HEK293 (cell line): Measurements from ENCODE around the gene CMPK1.

Experiments used
- HOXD13 ChIP-seq: sonication (generic); formaldehyde crosslinking; IDR thresholded peaks from 2 replicates; pipeline ENCODE4 v1.8.0; 2022; ENCODE audit warnings: missing genetic modification reagents, borderline replicate concordance
- REPIN1 ChIP-seq: fragments of 450-650 bp; formaldehyde crosslinking; IDR thresholded peaks from 2 replicates; pipeline ENCODE4 v1.5.1; 2017; ENCODE audit warnings: missing biosample characterization, missing genetic modification characterization, low read depth
- ZBTB7A ChIP-seq: fragments of 450-650 bp; formaldehyde crosslinking; IDR thresholded peaks from 2 replicates; pipeline ENCODE4 v1.5.1; 2016; ENCODE audit warnings: low read depth, missing biosample characterization, missing genetic modification characterization
- ZNF10 ChIP-seq: fragments of 450-650 bp; formaldehyde crosslinking; IDR thresholded peaks from 2 replicates; pipeline ENCODE4 v1.5.1; 2017; ENCODE audit warnings: missing biosample characterization, missing genetic modification characterization
- ZNF302 ChIP-seq: fragments of 450-650 bp; formaldehyde crosslinking; IDR thresholded peaks from 2 replicates; pipeline ENCODE4 v1.5.1; 2016; ENCODE audit warnings: missing biosample characterization, missing genetic modification characterization, low read depth
- ZNF785 ChIP-seq: fragments of 450-650 bp; formaldehyde crosslinking; IDR thresholded peaks from 2 replicates; pipeline ENCODE4 v1.5.1; 2016; ENCODE audit warnings: missing biosample characterization, missing genetic modification characterization
- TF ChIP-seq, protein P1 (sequence below): fragments of 450-650 bp; formaldehyde crosslinking; IDR thresholded peaks from 2 replicates; pipeline ENCODE4 v1.5.1; 2016; ENCODE audit warnings: missing biosample characterization, missing genetic modification characterization
- TF ChIP-seq, protein P2 (sequence below): fragments of 450-650 bp; formaldehyde crosslinking; IDR thresholded peaks from 2 replicates; pipeline ENCODE4 v1.5.1; 2016; ENCODE audit warnings: missing biosample characterization, missing genetic modification characterization

DNA sequence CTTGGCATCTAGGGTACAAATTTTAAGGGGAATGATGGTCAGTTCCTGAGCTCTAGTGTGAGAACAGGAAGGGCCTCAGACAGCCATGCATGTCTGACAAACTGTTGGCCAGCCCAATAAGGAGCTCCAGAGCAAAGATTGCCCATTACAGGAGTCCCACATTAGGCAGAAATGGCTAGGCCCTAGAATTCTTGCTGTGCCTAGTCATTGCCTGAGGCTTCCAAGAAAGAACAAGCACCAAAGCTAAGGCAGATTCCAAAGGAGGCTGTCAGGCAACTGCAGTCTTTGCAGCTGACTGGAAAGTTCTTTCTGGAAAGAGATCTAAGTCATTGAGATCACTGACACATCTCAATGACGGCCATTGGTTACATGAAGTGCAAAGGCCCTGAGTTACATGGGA is 15.7 kb upstream of the CMPK1 start:
- TF ChIP-seq REPIN1 (tag by site-specific recombination) (no peak), ZBTB7A (tag by site-specific recombination) (no peak), ZNF302 (tag by site-specific recombination) (no peak), HOXD13 (CRISPR knock-in tag) (no peak), ZNF785 (tag by site-specific recombination) (no peak), ZNF10 (tag by site-specific recombination) (no peak)
- TF ChIP-seq, protein P1, sequence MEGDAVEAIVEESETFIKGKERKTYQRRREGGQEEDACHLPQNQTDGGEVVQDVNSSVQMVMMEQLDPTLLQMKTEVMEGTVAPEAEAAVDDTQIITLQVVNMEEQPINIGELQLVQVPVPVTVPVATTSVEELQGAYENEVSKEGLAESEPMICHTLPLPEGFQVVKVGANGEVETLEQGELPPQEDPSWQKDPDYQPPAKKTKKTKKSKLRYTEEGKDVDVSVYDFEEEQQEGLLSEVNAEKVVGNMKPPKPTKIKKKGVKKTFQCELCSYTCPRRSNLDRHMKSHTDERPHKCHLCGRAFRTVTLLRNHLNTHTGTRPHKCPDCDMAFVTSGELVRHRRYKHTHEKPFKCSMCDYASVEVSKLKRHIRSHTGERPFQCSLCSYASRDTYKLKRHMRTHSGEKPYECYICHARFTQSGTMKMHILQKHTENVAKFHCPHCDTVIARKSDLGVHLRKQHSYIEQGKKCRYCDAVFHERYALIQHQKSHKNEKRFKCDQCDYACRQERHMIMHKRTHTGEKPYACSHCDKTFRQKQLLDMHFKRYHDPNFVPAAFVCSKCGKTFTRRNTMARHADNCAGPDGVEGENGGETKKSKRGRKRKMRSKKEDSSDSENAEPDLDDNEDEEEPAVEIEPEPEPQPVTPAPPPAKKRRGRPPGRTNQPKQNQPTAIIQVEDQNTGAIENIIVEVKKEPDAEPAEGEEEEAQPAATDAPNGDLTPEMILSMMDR (tag by site-specific recombination), result no peak
- TF ChIP-seq, protein P2, sequence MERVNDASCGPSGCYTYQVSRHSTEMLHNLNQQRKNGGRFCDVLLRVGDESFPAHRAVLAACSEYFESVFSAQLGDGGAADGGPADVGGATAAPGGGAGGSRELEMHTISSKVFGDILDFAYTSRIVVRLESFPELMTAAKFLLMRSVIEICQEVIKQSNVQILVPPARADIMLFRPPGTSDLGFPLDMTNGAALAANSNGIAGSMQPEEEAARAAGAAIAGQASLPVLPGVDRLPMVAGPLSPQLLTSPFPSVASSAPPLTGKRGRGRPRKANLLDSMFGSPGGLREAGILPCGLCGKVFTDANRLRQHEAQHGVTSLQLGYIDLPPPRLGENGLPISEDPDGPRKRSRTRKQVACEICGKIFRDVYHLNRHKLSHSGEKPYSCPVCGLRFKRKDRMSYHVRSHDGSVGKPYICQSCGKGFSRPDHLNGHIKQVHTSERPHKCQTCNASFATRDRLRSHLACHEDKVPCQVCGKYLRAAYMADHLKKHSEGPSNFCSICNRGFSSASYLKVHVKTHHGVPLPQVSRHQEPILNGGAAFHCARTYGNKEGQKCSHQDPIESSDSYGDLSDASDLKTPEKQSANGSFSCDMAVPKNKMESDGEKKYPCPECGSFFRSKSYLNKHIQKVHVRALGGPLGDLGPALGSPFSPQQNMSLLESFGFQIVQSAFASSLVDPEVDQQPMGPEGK (tag by site-specific recombination), result no peak
